ENCODE data around the gene KLHL18. TPM values are rescaled to one million over a fixed set of nuclear protein-coding genes. Genes with fewer than 3 reads are reported as not detected.

KLHL18 gene
- polyA plus RNA-seq (36.6 and 37.0 TPM in 2 replicates), polyA minus RNA-seq (61.2 and 61.8 TPM in 2 replicates)

DNA sequence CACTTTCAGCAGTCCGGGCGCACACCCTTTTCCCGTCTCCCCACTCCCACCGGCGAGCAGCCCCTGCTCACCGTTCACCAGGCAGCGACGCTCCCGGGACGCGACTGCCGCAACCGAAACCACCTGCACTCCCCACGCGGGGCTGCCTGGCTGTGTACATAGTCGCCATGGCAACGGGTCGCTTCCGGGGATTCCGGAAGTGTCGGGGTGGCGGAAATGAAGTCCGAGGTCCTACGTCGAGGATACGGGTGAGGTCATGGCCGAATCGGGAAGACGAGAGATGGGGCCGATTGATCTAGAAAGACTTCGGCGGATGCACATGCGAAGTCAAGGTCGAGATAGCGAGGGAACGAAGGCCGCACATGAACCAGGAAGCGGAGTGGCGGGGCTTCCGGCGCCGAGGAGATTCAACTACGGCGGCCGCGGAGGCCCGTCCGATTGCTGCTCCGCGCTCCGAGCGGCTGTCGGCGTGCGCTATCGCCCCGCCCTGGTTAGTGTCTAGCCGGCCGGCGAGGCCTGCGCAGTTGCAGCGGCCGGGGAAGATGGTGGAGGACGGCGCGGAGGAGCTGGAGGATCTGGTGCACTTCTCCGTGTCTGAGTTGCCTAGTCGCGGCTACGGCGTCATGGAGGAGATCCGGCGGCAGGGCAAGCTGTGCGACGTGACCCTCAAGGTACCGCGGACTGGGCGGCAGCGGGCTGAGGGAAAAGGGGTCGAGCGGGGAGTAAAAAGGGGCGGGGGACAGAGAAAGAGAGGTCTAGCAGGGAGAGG is at the start of gene KLHL18, which contains the start of gene KIF9:
Gene KLHL18, plus strand, starts transcription at position 521 of the 769 bp plus-strand sequence. Its CDS starts 22 bp downstream, at position 543.
Gene KIF9, minus strand, starts transcription at position 376 of the 769 bp plus-strand sequence. CDS start 5,425 bp downstream, outside the sequence.
- Histone ChIP-seq H3K79me2 (replicated peaks; ENCODE audit: insufficient read depth, low read length) (peaks cover 41% of the 10 kb centered on the region), H3K4me3 (ENCODE audit: low read length) (peak within 1 kb of the TSS; percentile 81), H3K36me3 (ENCODE audit: insufficient read depth, low read length) (no peaks in the 10 kb centered on the region), H3F3A (ENCODE audit: insufficient read depth, low read length, poor library complexity, severe bottlenecking) (peaks cover 5% of the 10 kb centered on the region), H3K9me3 (ENCODE audit: low read length) (no peaks in the 10 kb centered on the region), H3K27ac (ENCODE audit: low read length) (peak within 1 kb of the TSS; percentile 90), H3K9me2 (ENCODE audit: insufficient read depth, low read length) (no peaks in the 10 kb centered on the region), H3K9ac (ENCODE audit: low read length) (peak within 1 kb of the TSS; percentile 89), H3K27me3 (ENCODE audit: insufficient read depth, low read depth, low read length) (no peaks in the 10 kb centered on the region), H2AFZ (ENCODE audit: low read depth, low read length) (peak within 1 kb of the TSS; percentile 90), H4K20me1 (ENCODE audit: insufficient read depth) (no peaks in the 10 kb centered on the region), H3K4me2 (ENCODE audit: low read length) (peak within 1 kb of the TSS; percentile 94)
- peak; percentile 77 for TF ChIP-seq POLR2AphosphoS5 (IDR thresholded peaks at IDR 0.05)
- TF ChIP-seq RAD21 (conservative IDR thresholded peaks at IDR 0.05) = no peak
- peak; percentile 69 for TF ChIP-seq TAF1 (IDR thresholded peaks at IDR 0.05; ENCODE audit: low read depth)
- TF ChIP-seq EP300 (conservative IDR thresholded peaks at IDR 0.05; ENCODE audit: poor library complexity, severe bottlenecking) = peak; percentile 91
- TF ChIP-seq, protein P1, sequence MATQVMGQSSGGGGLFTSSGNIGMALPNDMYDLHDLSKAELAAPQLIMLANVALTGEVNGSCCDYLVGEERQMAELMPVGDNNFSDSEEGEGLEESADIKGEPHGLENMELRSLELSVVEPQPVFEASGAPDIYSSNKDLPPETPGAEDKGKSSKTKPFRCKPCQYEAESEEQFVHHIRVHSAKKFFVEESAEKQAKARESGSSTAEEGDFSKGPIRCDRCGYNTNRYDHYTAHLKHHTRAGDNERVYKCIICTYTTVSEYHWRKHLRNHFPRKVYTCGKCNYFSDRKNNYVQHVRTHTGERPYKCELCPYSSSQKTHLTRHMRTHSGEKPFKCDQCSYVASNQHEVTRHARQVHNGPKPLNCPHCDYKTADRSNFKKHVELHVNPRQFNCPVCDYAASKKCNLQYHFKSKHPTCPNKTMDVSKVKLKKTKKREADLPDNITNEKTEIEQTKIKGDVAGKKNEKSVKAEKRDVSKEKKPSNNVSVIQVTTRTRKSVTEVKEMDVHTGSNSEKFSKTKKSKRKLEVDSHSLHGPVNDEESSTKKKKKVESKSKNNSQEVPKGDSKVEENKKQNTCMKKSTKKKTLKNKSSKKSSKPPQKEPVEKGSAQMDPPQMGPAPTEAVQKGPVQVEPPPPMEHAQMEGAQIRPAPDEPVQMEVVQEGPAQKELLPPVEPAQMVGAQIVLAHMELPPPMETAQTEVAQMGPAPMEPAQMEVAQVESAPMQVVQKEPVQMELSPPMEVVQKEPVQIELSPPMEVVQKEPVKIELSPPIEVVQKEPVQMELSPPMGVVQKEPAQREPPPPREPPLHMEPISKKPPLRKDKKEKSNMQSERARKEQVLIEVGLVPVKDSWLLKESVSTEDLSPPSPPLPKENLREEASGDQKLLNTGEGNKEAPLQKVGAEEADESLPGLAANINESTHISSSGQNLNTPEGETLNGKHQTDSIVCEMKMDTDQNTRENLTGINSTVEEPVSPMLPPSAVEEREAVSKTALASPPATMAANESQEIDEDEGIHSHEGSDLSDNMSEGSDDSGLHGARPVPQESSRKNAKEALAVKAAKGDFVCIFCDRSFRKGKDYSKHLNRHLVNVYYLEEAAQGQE (IDR thresholded peaks at IDR 0.05; ENCODE audit: borderline replicate concordance) = peak; percentile 47
- peak; percentile 100 for TF ChIP-seq MXI1 (conservative IDR thresholded peaks at IDR 0.05; ENCODE audit: poor library complexity, severe bottlenecking)
- TF ChIP-seq SMC3 (conservative IDR thresholded peaks at IDR 0.05; ENCODE audit: poor library complexity) = peak; percentile 42
- peak; percentile 34 for TF ChIP-seq CTCF (IDR thresholded peaks at IDR 0.05; ENCODE audit: poor library complexity, severe bottlenecking)
- TF ChIP-seq EZH2 (IDR thresholded peaks at IDR 0.05; ENCODE audit: borderline replicate concordance, insufficient read depth, low read length, poor library complexity, severe bottlenecking) = no peak

DNA sequence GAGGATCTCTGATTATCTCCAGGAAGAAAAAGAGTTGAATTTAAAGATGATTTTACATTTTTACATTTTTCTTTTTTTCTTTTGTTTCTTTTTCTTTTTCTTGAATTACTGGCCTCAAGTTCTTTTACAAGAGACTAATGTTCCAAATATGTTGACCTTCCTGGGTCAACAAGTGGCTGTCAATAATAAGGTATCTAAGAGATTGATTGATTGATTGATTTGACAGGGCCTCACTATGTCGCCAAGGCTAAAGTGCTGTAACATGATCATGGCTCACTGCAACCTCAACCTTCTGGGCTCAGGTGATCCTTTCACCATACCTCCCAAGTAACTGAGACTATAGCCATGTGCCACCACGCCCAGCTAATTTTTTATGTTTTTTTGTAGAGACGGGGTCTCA is 44.7 kb upstream of the KLHL18 start:
- no peaks in the 10 kb centered on the region for H4K20me1 ChIP-seq (ENCODE audit: insufficient read depth)
- no peaks in the 10 kb centered on the region for H3K36me3 ChIP-seq (ENCODE audit: insufficient read depth, low read length)
- H2AFZ ChIP-seq (ENCODE audit: low read depth, low read length) = no peak overlapping the region
- no peak overlapping the region for H3K27ac ChIP-seq (ENCODE audit: low read length)
- no peaks in the 10 kb centered on the region for H3F3A ChIP-seq (ENCODE audit: insufficient read depth, low read length, poor library complexity, severe bottlenecking)
- TF ChIP-seq CTCF (IDR thresholded peaks at IDR 0.05; ENCODE audit: poor library complexity, severe bottlenecking) (no peak), TAF1 (IDR thresholded peaks at IDR 0.05; ENCODE audit: low read depth) (no peak), POLR2AphosphoS5 (IDR thresholded peaks at IDR 0.05) (no peak), RAD21 (conservative IDR thresholded peaks at IDR 0.05) (no peak), MXI1 (conservative IDR thresholded peaks at IDR 0.05; ENCODE audit: poor library complexity, severe bottlenecking) (no peak), EZH2 (IDR thresholded peaks at IDR 0.05; ENCODE audit: borderline replicate concordance, insufficient read depth, low read length, poor library complexity, severe bottlenecking) (no peak)
- no peaks in the 10 kb centered on the region for H3K9me2 ChIP-seq (ENCODE audit: insufficient read depth, low read length)
- H3K27me3 ChIP-seq (ENCODE audit: insufficient read depth, low read depth, low read length) = no peaks in the 10 kb centered on the region
- H3K4me2 ChIP-seq (ENCODE audit: low read length) = no peak overlapping the region
- no peak overlapping the region for H3K4me3 ChIP-seq (ENCODE audit: low read length)
- no peaks in the 10 kb centered on the region for H3K79me2 ChIP-seq (replicated peaks; ENCODE audit: insufficient read depth, low read length)
- H3K9ac ChIP-seq (ENCODE audit: low read length) = no peak overlapping the region
- no peaks in the 10 kb centered on the region for H3K9me3 ChIP-seq (ENCODE audit: low read length)
